Measurements from ENCODE around the gene PEX6. TPM values are rescaled to one million over a fixed set of nuclear protein-coding genes. Genes with fewer than 3 reads are reported as not detected.

Gene PEX6
- total and polyA plus RNA-seq, 2 of the 13 experiments (the other 11 are each of a cell fraction or from before 2014, with no cell fraction given): 5.1 to 6.7 TPM

DNA sequence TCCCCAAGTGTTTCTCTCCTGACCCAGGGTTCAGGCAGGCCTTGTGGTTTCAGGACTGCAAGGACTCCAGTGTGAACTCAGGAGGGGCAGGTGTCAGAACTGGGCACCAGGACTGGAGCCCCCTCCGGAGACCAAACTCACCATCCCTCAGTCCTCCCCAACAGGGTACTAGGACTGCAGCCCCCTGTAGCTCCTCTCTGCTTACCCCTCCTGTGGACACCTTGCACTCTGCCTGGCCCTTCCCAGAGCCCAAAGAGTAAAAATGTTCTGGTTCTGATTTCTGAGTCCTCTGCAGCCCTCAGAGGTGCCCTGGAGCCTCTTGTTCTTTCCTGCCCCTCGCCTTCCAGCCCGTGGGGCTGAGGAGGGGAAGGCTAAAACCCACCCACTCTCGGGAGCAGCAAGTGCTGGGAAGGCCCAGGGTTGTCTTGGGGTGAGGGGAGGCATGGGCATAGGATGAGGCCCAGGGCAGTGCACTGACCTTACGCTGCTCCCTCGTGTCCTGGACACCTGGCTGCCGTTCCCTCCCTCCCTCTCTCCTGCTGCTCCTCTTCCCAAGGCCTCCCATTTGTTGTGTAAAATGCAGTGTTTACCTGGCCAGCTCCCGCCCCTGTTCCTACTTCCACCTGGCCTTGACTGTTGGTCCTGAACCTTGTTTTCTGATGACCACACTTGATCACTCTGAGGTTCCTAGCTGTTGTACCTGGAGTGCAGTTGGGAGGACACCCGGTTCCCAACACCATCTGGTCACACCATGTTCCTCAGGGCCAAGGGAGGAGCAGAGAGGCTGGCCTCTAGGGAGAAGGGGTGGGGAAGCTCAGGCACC, 39.8 kb downstream of the PEX6 start (continued):
- TF ChIP-seq, protein P1, sequence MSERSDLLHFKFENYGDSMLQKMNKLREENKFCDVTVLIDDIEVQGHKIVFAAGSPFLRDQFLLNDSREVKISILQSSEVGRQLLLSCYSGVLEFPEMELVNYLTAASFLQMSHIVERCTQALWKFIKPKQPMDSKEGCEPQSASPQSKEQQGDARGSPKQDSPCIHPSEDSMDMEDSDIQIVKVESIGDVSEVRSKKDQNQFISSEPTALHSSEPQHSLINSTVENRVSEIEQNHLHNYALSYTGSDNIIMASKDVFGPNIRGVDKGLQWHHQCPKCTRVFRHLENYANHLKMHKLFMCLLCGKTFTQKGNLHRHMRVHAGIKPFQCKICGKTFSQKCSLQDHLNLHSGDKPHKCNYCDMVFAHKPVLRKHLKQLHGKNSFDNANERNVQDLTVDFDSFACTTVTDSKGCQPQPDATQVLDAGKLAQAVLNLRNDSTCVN (CRISPR knock-in tag; IDR thresholded peaks at IDR 0.05; ENCODE audit: borderline replicate concordance): no peak
- peak; percentile 85 for TF ChIP-seq HNF4G (IDR thresholded peaks at IDR 0.05; ENCODE audit: borderline replicate concordance, low read depth, low read length)
- peak; percentile 80; the same call in 1 of the 2 replicates for TF ChIP-seq HNF4G (CRISPR knock-in tag; IDR thresholded peaks at IDR 0.05; ENCODE audit: borderline replicate concordance, low read depth)
- TF ChIP-seq FOXK2 (IDR thresholded peaks at IDR 0.05): peak; percentile 87
- no peak for TF ChIP-seq CBX2 (IDR thresholded peaks at IDR 0.05; ENCODE audit: low read depth, low read length)
- no peak for TF ChIP-seq CBX2 (CRISPR knock-in tag; IDR thresholded peaks at IDR 0.05; ENCODE audit: low read depth)
- TF ChIP-seq ZNF451 (CRISPR knock-in tag; IDR thresholded peaks at IDR 0.05): peak; percentile 82; the same call in 1 of the 2 replicates
- TF ChIP-seq ZNF282 (IDR thresholded peaks at IDR 0.05; ENCODE audit: partially characterized antibody): peak; percentile 76
- no peak for TF ChIP-seq ZNF484 (CRISPR knock-in tag; IDR thresholded peaks at IDR 0.05; ENCODE audit: borderline replicate concordance, low read depth)
- no peak for TF ChIP-seq ATF4 (CRISPR knock-in tag; IDR thresholded peaks at IDR 0.05)
- TF ChIP-seq ZBTB43 (CRISPR knock-in tag; conservative IDR thresholded peaks at IDR 0.05): no peak; the same call in 1 of the 2 replicates
- no peak for TF ChIP-seq ZC3H4 (CRISPR knock-in tag; IDR thresholded peaks at IDR 0.05; ENCODE audit: borderline replicate concordance)
- 0 out of 2 replicates have a peak, but pooled peaks have one; percentile 44 for TF ChIP-seq ZNF713 (CRISPR knock-in tag; IDR thresholded peaks at IDR 0.05)
- no peak for TF ChIP-seq PRPF4 (IDR thresholded peaks at IDR 0.05; ENCODE audit: low read depth, low read length, poor library complexity, severe bottlenecking)
- TF ChIP-seq ZNF639 (CRISPR knock-in tag; conservative IDR thresholded peaks at IDR 0.05): 0 out of 2 replicates have a peak, but pooled peaks have one; percentile 30
- peak; percentile 89; the same call in 1 of the 2 replicates for TF ChIP-seq ZGPAT (CRISPR knock-in tag; IDR thresholded peaks at IDR 0.05)
- TF ChIP-seq PHB2 (IDR thresholded peaks at IDR 0.05; ENCODE audit: partially characterized antibody): no peak
- TF ChIP-seq ZSCAN9 (CRISPR knock-in tag; IDR thresholded peaks at IDR 0.05; ENCODE audit: borderline replicate concordance): peak; percentile 97
- TF ChIP-seq HMGXB4 (CRISPR knock-in tag; IDR thresholded peaks at IDR 0.05; ENCODE audit: borderline replicate concordance in 1 of 2, low read depth in 1 of 2): peak; percentile 46 to 57; a peak in 2 of 4 replicates

Measured in HepG2 (cell line).